Activated naive CD8-positive, alpha-beta T cell treated with anti-CD3 and anti-CD28 coated beads, Interleukin-2, amount 50 U/mL, for 24 hours (primary cell): ENCODE results near the gene SEZ6.

Experiments used
- ATAC-seq: fragments of 150-1000 bp; cut with Tn5 transposase; one replicate; pipeline ENCODE4 v1.10.0; 2021
- DNase-seq: peaks from one replicate; pipeline ENCODE4 v3.0.0; 2021
- H3K27ac Mint-ChIP-seq: one replicate; pipeline ENCODE4 v1.8.0; 2021; ENCODE audit warnings: mild to moderate bottlenecking, mixed read lengths
- H3K27me3 Mint-ChIP-seq: one replicate; pipeline ENCODE4 v1.8.0; 2021; ENCODE audit warnings: mixed read lengths
- H3K36me3 Mint-ChIP-seq: one replicate; pipeline ENCODE4 v1.8.0; 2021; ENCODE audit warnings: low read depth, mixed read lengths
- H3K4me1 Mint-ChIP-seq: one replicate; pipeline ENCODE4 v1.8.0; 2021; ENCODE audit warnings: mixed read lengths
- H3K4me3 Mint-ChIP-seq: one replicate; pipeline ENCODE4 v1.8.0; 2021; ENCODE audit warnings: mild to moderate bottlenecking, moderate library complexity, mixed read lengths
- H3K9me3 Mint-ChIP-seq: one replicate; pipeline ENCODE4 v1.8.0; 2021; ENCODE audit warnings: mixed read lengths

Gene SEZ6

DNA sequence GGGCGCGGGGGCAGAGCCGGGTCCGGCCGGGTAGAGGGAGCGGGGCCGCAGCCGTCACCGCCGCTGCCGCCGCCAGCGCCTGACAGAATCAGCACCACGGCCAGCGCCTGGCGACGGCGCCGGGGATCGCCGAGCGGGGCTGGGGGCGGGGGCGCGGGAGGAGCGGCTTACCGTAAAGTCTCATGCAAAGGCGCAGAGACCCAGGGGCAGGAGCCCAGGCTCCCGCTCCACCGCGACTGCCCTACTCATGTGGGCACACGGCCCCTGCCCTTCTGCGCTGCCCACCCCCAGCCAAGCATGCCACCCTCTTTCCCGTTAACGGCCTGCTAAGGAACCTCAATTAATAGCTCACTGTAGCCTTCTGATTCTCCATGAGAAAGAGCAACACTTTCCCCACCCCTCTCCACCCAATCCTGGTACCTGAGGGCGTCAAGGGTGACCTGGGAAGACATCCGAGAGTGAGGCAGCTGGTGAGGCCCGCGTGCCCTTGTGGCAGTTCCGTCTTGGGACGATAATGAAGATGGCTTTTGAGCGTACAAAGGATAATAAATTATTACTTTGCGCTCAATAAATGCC, at the start of gene SEZ6:
TSS of gene SEZ6 (minus strand) at position 98 of the 576 bp plus-strand sequence. CDS start 164 bp downstream, outside the sequence.
- Mint-ChIP-seq H3K4me1 (no peaks in the 10 kb centered on the region), H3K9me3 (no peaks in the 10 kb centered on the region), H3K4me3 (no peak within 1 kb of the TSS), H3K27me3 (peaks cover 62% of the 10 kb centered on the region), H3K27ac (no peak within 1 kb of the TSS), H3K36me3 (no peaks in the 10 kb centered on the region)
- ATAC-seq = peak; percentile 48
- DNase-seq = peak; percentile 81

GRCh38 chr17:29054835-29055234, 49.0 kb upstream of the SEZ6 start:
- ATAC-seq (no peak), DNase-seq (no peak)
- H3K27me3 Mint-ChIP-seq = peaks cover 2% of the 10 kb centered on the region
- H3K27ac Mint-ChIP-seq = no peak overlapping the region
- H3K36me3 Mint-ChIP-seq = no peaks in the 10 kb centered on the region
- H3K9me3 Mint-ChIP-seq = no peaks in the 10 kb centered on the region
- H3K4me1 Mint-ChIP-seq = peaks cover 2% of the 10 kb centered on the region
- H3K4me3 Mint-ChIP-seq = no peak overlapping the region

DNA sequence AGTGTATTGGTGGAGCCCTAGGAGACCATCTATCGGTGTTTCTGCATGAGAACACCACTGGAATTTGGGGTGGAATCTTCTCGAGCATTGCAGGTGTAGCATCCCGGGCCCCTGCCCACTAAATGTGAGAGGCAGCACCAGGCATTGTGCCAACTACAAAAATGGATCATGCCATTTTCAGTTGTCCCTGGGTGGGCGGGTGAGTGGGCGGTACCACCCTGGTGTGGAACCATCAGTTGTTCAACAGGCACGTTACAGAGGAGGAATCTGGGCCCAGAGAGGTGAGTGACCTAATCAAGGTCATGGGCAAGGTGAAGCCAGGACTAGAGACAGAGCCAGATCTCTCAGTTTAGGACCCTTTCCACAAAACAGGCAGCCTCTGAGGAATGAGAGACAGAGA, 45.9 kb upstream of the SEZ6 start:
- H3K27me3 Mint-ChIP-seq = peaks cover 3% of the 10 kb centered on the region

DNA sequence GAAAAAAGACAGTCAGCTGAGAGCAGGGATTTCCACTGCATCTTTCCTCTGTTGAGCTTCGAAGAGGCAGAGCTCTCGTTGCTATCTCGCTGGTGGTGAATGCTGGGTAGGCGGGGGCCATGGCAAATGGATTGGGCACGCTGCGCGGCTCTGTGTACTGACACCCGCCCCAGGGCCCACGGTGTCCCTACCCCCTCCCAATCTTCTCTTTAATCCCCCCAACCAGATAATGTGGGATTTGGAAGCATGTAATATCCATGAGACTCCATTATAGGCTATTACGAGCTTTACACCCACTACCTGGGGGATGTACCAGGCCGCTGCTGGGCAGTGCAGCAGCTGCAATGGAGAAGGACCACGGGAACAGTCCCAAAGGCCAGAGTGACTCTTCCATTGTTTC, 45.4 kb upstream of the SEZ6 start:
- no peak overlapping the region for H3K4me3 Mint-ChIP-seq
- no peak overlapping the region for H3K27ac Mint-ChIP-seq
- H3K9me3 Mint-ChIP-seq = no peaks in the 10 kb centered on the region
- H3K36me3 Mint-ChIP-seq = no peaks in the 10 kb centered on the region
- ATAC-seq (no peak), DNase-seq (no peak)
- peaks cover 5% of the 10 kb centered on the region for H3K27me3 Mint-ChIP-seq
- H3K4me1 Mint-ChIP-seq = peaks cover 5% of the 10 kb centered on the region

More for the DNA sequence above, 45.9 kb upstream of the SEZ6 start:
- H3K27ac Mint-ChIP-seq = no peak overlapping the region
- H3K4me1 Mint-ChIP-seq = no peaks in the 10 kb centered on the region
- DNase-seq = no peak
- H3K9me3 Mint-ChIP-seq = no peaks in the 10 kb centered on the region
- H3K36me3 Mint-ChIP-seq = no peaks in the 10 kb centered on the region
- ATAC-seq = no peak
- H3K4me3 Mint-ChIP-seq = no peak overlapping the region

DNA sequence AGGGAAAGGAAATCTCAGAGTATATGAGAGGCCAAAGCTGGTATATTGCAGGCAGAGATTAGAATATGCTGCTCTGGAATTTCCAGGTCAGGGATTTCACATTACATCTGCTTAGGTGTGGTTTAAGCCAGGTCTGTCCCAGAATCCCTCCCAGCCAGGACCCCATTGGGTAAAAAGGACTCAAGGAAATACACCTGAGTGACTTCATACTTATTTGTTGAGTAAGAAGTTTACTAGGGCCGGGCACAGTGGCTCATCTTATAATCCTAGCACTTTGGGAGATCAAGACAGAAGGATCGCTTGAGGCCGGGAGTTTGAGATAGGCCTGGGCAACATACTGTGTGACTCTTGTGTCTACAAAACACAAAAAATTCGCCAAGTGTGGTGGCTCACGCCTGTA, 44.3 kb upstream of the SEZ6 start:
- Mint-ChIP-seq H3K4me1 (peaks cover 11% of the 10 kb centered on the region), H3K9me3 (no peaks in the 10 kb centered on the region), H3K4me3 (no peak overlapping the region), H3K27ac (no peak overlapping the region), H3K36me3 (no peaks in the 10 kb centered on the region), H3K27me3 (peaks cover 5% of the 10 kb centered on the region)
- no peak for ATAC-seq
- no peak for DNase-seq

DNA sequence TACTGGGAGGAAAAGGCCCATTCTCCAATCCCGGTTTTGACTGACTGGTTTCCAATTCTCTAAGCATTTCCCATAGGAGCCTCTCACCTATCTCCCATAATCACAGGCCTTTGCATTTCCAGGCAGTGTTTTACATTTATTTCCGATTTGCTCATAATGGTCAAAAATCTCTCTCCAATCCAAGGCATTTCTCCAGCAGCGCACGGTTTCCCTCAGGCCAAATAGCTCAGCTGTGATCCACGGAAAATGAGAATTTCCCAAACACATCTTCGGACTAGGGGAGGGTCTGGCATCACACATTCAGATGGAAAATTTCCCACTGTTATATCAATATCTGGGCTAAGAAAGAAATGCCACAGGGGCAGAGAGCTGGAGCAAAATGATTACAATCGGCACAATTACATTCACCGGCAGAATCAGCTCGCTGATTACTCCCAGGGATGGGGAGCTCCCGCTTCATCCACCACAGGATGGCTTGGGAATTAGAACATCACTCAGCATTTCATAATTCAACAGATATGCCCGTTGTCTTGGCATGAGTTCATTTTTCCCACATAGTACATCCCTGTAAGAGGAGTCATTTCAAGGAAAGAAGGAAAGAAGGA, 43.8 kb upstream of the SEZ6 start:
- Mint-ChIP-seq H3K4me3 (no peak overlapping the region), H3K9me3 (no peaks in the 10 kb centered on the region), H3K27ac (no peak overlapping the region), H3K4me1 (peaks cover 11% of the 10 kb centered on the region), H3K36me3 (no peaks in the 10 kb centered on the region), H3K27me3 (peaks cover 5% of the 10 kb centered on the region)
- DNase-seq (no peak), ATAC-seq (no peak)

- ATAC-seq = no peak
- no peak overlapping the region for H3K27ac Mint-ChIP-seq
Observed at GRCh38 chr17:29048440-29049368, 42.9 kb upstream of the SEZ6 start.

GRCh38 chr17:29046473-29046839, 40.6 kb upstream of the SEZ6 start:
- Mint-ChIP-seq H3K27me3 (peaks cover 10% of the 10 kb centered on the region), H3K9me3 (no peaks in the 10 kb centered on the region), H3K4me3 (no peak overlapping the region), H3K4me1 (peaks cover 22% of the 10 kb centered on the region), H3K27ac (no peak overlapping the region), H3K36me3 (no peaks in the 10 kb centered on the region)
- no peak for DNase-seq
- ATAC-seq = no peak

More at GRCh38 chr17:29048440-29049368, 42.9 kb upstream of the SEZ6 start:
- Mint-ChIP-seq H3K4me1 (peaks cover 11% of the 10 kb centered on the region), H3K27me3 (peaks cover 5% of the 10 kb centered on the region), H3K4me3 (no peak overlapping the region), H3K9me3 (no peaks in the 10 kb centered on the region), H3K36me3 (no peaks in the 10 kb centered on the region)
- no peak for DNase-seq

DNA sequence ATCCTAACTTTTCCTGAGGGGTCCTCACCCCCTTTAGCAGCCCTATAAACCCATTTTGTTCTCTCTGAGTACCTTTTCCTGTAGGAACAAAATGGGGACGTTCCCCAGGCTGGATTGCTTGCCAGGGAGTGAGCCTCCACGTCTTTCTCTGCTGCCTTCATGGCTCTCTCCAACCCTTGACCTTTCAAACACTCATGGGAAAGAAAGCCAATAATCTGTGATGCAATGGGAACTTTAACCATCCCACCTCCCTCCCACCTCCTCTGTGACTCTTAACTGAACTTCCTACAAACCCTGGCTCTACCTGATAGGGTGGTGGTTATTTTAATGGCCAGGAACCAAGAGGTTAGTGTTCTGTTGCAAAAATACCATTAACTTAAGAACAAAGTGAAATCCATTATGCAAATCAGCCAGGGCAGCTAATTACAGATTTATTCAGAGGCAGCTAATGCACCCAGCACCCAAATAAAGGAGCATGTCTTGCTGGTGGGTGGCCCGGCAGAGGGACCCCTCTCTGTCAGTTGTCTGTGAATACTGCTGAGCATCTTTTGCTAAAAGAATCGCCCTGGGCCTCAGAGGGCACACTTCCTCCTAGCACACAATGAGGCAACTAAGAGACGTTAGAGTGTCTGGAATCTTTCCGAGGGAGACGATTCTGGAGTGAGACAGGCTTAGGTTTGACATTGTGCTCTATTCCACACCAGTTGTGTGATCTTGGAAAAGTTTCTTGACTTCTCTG, 40.1 kb upstream of the SEZ6 start:
- ATAC-seq (no peak), DNase-seq (no peak)
- no peaks in the 10 kb centered on the region for H3K36me3 Mint-ChIP-seq
- no peaks in the 10 kb centered on the region for H3K9me3 Mint-ChIP-seq
- H3K4me3 Mint-ChIP-seq = no peak overlapping the region
- H3K27ac Mint-ChIP-seq = no peak overlapping the region
- H3K27me3 Mint-ChIP-seq = peaks cover 10% of the 10 kb centered on the region
- peaks cover 22% of the 10 kb centered on the region for H3K4me1 Mint-ChIP-seq

GRCh38 chr17:29045026-29045425, 39.2 kb upstream of the SEZ6 start:
- peaks cover 10% of the 10 kb centered on the region for H3K27me3 Mint-ChIP-seq
- DNase-seq (no peak), ATAC-seq (no peak)
- no peaks in the 10 kb centered on the region for H3K36me3 Mint-ChIP-seq
- no peak overlapping the region for H3K4me3 Mint-ChIP-seq
- H3K27ac Mint-ChIP-seq = no peak overlapping the region
- peaks cover 22% of the 10 kb centered on the region for H3K4me1 Mint-ChIP-seq
- H3K9me3 Mint-ChIP-seq = no peaks in the 10 kb centered on the region

DNA sequence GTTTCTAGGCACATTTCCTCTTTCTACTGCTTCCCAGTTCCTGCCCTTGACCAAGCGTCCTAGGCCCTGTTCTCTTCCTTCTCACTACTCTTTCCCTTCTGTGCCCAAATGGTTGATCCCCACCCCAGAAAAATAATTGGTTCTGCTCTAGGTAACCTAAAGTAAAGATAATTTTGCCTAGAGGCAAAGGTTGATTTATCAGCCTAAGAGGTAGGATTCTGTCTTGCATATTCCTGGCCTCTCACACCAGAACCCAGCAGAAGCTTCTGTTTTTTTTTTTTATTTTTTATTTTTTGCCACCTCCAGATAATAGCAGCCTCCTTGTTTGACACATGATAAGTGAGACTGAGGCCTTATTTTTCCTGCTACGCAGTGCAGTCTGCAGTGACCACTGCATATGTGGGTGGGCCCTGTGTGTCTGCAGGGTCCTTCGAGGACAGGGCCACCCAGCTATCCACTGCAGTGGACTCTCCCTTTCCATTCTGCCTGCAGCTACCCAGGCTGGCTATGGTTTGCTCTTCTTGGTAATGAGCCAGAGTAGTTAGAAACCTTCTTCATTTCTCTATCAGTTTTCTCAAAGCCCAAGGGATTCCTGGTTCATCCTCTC, 37.8 kb upstream of the SEZ6 start:
- ATAC-seq (no peak), DNase-seq (no peak)
- Mint-ChIP-seq H3K27me3 (peaks cover 7% of the 10 kb centered on the region), H3K4me3 (no peak overlapping the region), H3K27ac (no peak overlapping the region), H3K9me3 (no peaks in the 10 kb centered on the region), H3K4me1 (peaks cover 22% of the 10 kb centered on the region), H3K36me3 (no peaks in the 10 kb centered on the region)

DNA sequence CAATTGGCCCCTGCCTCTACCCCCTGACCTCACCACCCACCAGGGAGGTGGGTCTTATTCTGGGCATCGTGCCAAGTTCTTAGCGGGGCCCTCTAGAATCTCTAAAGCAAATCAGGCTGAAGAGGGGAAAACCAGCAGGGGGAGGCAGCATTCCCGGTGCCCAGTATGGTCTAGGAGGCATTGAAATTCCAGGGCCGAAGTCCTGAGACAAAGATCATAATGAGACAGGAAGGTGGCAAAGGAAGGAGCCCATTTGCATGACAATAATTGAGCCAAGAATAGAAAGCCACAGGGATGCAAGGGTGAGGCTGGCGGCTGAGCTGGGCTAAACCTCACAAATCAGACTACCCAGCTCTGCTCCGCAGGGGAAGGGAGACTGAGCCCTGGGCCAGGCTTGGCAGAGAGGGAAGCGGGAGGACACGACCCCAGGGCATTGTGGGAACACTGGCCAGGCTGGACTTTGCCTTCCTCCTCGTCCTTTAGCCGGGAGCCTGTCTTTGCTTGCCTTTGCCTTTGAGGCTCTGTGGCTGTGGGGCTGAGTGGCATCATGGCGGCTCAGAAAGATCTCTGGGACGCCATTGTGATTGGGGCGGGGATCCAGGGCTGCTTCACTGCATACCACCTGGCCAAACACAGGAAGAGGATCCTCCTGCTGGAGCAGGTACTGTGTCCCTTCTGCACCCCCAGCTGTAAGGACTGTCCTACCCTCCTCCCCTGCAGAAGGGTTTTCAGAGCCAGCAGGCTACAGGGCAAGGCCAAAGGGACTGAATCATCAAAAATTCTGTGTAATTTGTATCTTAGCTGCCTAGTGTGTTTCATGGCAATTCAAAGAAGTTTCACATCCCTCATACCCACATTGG, 37.1 kb upstream of the SEZ6 start, which contains the start of gene PIPOX:
TSS of gene PIPOX (plus strand) at position 463 of the 860 bp plus-strand sequence. CDS start at position 548, 85 bp downstream.
- Mint-ChIP-seq H3K9me3 (no peaks in the 10 kb centered on the region), H3K27me3 (peaks cover 7% of the 10 kb centered on the region), H3K27ac (no peak within 1 kb of the TSS), H3K4me3 (no peak within 1 kb of the TSS), H3K4me1 (peaks cover 22% of the 10 kb centered on the region), H3K36me3 (no peaks in the 10 kb centered on the region)
- DNase-seq (no peak), ATAC-seq (no peak)

DNA sequence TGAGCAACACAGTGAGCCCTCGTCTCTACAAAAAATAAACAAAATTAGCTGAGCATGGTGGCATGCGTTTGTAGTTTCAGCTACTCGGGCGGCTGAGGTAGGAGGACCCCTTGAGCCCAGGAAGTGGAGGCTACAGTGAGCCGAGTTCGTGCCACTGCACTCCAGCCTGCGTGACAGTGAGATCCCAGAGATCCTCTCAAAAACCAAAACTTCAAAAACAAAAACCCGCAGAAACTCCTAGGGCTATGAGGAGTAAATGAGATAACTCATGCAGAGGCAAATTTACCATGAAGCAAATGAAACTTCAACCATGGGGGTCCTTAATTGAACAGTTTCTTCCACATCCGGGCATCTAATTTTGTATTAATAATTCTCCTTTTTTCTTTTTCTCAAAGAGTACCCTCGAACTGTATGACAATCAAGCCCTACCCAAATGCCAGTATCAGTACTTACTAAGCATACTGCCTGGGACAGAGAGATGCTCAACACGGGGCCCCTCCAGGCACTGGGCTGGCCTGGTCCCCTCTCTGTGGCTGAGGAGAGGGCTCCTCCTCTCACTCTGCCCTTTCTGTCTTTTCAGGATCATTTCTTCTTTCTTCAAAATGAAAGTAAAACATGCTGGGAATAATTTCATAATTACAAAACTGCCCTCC, 36.3 kb upstream of the SEZ6 start:
- Mint-ChIP-seq H3K9me3 (no peaks in the 10 kb centered on the region), H3K27me3 (peaks cover 7% of the 10 kb centered on the region), H3K4me1 (peaks cover 22% of the 10 kb centered on the region), H3K36me3 (no peaks in the 10 kb centered on the region), H3K4me3 (no peak overlapping the region), H3K27ac (no peak overlapping the region)
- ATAC-seq (no peak), DNase-seq (no peak)
